Glomerular endothelial cell (primary cell): ENCODE results near the gene ZNF583. TPM values are rescaled to one million over a fixed set of nuclear protein-coding genes. Genes with fewer than 3 reads are reported as not detected.

Source experiments
- DNase-seq: peaks from one replicate; pipeline ENCODE4 v3.0.0-alpha.2; 2011; ENCODE audit warnings: low read depth, low spot score; ENCODE audit errors: extremely low read depth
- total RNA-seq: library from RNA; depleted of rRNA; stranded (reverse); fragments of >200 nt; gene quantifications from 2 replicates; pipeline ENCODE4 v1.2.3, GENCODE V29; 2015

The ZNF583 gene
- 1.9 and 6.4 TPM in 2 replicates for total RNA-seq

DNA sequence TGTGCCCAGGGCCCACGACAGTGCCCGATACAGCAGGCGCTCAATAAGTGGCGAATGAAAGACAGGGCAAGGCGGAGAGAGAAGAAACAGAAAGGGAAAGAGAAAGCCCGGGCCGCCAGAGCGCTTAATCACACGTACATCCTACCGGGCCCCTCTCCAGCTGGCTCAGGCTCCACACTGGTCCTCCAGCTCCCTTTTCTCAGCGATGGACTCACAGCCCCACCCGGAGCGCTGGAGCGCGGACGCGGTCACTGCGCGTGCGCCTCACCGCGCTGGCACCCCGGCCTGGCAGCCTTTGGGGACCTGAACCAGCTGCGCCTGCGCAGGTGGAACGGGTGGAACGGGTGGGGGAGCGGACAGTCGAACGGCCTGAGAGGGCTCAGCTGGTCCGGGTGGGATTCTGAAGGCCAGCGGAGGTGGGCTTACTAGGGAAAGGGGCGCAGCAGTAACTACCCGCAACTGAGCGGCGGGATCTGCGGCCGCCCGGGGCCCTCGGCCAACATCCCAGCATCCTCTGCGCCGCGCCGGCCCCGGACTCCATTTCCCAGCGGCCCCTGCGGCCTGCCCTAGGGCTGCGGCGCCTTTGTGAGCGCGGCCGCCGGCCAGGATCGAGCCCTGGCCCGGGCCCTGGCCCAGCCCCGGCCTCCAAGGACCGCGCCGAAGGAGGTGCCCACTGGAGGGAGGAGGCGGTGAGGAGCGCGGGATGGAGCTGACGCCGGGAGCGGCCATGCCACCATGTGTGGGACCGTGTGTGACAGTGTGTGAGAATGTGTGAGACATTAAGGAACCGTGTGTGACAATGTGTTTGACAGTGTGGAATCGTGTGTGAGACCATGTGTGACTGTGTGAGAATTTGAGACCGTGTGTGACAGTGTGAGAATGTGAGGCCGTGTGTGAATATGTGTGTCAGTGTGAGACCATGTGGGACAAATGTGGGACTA lies at the start of gene ZNF583:
Gene ZNF583 (plus strand): TSS at position 569 of the 941 bp plus-strand sequence. CDS start 2,783 bp downstream, outside the sequence.
- peak; percentile 57 for DNase-seq

- DNase-seq, result no peak
These were observed 48.6 kb upstream of the ZNF583 start for GRCh38 chr19:56355517-56355916.

DNA sequence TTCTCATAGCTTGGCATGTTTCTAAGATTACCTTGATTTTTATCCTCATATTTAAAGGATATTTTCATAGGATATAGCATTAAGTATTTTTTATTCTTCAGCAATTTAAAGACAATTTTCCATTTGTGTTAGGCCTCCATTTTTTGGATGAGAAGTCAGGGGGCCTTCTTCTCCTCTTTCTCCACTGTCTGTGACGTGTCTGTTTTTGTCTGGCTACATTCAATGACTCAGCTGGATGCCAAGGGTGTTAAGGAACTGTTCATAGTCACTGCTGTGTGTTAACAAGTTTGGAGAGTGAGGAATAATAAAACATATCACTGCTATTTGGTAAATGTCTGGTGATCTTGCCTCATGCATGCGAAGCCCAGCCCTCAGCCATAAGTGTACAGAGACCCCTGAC lies 47.2 kb upstream of the ZNF583 start:
- no peak for DNase-seq

- DNase-seq, result no peak
These were observed 43.3 kb upstream of the ZNF583 start for GRCh38 chr19:56360841-56361240.

DNA sequence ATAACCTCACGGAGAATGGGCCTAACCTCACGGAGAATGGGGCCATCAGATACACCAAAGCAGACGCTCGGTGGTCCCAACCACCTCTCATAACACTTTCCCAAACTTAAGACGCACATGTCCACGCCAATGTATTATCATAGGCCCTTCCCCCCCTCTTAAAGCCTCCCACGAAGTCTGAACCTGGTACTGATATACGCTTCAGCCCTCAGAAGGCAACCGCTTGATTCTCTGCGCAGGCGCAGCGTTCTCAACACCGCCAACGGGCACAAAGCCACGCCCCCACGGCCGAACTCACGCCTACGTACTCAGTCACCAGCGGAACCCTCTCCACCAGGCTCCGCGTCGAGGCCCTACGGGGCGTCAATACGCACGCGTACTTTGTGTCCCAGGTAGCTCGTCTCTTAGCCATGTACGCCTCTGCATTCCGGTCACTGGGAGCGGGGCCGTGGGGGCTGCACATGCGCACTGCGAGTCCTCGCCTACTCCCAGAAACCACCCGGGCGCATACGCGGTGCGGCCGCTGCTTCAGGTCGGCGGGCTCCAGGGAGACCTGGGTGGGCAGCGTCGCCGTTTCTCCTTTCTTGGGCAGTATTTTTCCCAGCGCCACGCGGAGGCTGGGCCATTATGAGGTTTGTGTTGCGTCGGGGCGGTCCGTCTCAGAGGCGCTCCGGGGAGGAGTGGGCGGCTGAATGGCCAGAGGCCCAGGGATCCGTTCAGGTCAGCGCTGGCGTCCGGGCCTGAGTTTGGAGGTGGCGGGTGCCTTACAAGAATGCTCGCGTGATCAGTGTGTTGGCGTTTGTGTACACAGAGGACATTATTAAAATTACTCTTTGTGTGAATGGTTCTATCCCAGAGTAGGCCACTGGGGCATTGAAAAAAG lies 36.1 kb upstream of the ZNF583 start:
- peak; percentile 78 for DNase-seq

DNA sequence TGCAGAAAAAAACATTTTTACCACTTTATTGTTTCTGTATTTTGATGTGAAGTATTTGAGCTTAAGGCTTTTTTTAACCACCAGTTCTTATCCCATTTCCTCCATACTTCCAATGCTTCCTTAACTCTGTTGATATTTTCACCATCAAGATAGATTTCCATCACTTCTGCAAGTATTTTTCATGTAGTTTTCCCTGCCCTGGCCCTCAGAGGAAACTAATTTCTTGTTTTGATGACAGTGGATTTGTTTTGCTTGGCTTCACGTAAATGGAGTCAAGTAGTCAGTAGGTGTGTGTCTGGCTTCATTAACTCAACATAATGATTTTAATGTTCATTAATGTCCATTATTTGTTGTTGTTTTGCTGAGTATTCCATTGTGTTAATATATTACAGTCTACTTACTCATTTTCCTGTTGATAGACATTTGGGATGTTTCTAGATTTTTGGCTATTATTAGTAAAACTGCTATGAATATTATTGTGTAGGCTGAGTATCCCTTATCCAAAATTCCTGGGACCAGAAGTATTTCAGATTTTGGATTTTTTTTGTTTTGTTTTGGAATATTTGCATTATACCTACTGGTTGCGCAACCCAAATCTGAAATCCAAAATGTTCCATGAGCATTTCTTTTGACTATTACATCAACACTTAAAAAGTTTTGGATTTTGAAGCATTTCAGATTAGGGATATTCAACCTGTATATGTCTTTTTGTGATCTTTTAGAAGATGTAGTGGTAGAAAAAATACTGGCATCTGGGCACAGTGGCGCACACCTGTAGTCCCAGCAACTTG lies 34.1 kb upstream of the ZNF583 start:
- no peak for DNase-seq

- DNase-seq, result no peak
These were observed 31.9 kb upstream of the ZNF583 start for GRCh38 chr19:56372281-56372680.

DNA sequence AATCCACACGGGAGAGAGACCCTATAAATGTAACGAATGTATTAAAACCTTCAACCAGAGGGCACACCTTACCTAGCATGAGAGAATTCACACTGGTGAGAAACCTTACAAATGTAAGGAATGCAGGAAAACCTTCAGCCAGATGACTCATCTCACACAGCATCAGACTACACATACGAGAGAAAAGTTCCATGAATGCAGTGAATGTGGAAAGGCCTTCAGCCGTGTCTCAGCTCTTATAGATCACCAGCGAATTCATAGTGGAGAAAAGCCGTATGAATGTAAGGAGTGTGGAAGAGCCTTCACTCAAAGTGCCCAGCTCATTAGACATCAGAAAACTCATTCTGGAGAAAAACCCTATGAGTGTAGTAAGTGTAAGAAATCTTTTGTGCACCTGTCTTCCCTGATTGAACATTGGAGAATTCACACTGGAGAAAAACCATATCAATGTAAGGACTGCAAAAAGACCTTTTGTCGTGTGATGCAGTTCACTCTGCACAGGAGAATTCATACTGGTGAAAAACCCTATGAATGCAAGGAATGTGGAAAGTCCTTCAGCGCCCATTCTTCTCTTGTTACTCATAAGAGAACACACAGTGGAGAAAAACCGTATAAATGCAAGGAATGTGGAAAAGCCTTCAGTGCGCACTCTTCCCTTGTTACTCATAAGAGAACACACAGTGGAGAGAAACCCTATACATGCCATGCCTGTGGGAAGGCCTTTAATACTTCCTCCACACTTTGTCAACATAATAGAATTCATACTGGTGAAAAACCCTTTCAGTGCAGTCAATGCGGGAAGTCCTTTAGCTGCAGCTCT lies 26.8 kb upstream of the ZNF583 start:
- no peak for DNase-seq

DNA sequence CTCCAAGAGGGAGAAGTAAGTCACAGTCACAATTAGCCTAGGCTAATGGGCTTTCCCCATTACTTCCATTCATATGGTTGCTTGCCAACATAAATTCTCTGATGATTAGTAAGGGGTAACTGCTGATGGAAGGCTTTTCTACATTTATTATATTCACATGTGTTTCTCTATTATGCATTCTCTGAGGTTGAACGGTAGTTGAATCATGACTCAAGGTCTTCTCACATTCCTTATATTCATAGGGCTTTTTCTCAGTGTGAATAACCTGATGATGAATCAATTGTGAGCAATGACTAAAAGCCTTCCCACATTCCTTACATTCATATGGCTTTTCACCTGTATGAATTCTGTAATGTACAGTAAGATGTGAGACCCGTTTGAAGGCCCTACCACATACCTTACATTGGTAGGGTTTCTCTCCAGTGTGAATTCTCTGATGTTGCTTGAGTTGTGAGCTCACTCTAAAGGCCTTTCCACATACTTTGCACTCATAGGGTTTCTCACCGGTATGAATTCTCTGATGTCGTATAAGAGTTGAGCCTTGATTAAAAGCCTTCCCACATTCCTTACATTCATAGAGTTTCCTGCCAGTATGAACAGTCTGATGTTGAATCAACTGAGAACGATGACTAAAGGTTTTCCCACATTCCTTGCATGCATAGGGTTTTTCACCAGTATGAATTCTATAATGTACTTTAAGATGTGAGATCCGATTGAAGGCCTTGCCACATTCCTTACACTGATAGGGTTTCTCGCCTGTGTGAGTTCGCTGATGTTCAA lies 20.1 kb upstream of the ZNF583 start:
- DNase-seq, result no peak

- peak; percentile 66 for DNase-seq
These were observed 10.8 kb upstream of the ZNF583 start, which contains the start of gene ZNF582 for GRCh38 chr19:56393119-56394012. ZNF582 (minus strand) TSS chr19:56393534; CDS start chr19:56391752, 1,782 bp downstream.

DNA sequence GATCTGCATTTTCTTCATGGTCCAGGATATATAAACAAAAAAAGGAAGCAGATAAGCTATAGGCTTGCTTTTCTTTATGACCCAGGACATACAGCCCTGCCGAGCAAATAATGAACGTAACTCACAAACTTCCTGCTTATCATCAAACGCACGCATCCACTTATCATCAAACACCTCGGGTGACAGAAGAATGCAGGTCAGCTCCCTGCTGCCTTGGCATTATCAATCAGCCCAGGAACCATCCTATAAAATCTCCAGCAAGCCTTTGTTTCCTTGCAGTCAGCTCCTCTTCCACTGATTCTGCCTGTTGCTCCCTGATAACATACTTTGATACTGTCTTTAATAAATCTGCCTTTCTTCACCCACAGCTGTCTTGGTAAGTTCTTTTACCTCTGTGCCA lies 5.3 kb upstream of the ZNF583 start:
- DNase-seq, result no peak

GRCh38 chr19:56400485-56400884 lies 3.6 kb upstream of the ZNF583 start:
- DNase-seq, result no peak

GRCh38 chr19:56403261-56403660 lies 871 bp upstream of the ZNF583 start:
- no peak for DNase-seq

GRCh38 chr19:56404705-56405056 lies 549 bp downstream of the ZNF583 start:
- no peak for DNase-seq

GRCh38 chr19:56405062-56405461 lies 930 bp downstream of the ZNF583 start:
- no peak for DNase-seq

- no peak for DNase-seq
These were observed 19.3 kb downstream of the ZNF583 start for GRCh38 chr19:56423276-56423984.

DNA sequence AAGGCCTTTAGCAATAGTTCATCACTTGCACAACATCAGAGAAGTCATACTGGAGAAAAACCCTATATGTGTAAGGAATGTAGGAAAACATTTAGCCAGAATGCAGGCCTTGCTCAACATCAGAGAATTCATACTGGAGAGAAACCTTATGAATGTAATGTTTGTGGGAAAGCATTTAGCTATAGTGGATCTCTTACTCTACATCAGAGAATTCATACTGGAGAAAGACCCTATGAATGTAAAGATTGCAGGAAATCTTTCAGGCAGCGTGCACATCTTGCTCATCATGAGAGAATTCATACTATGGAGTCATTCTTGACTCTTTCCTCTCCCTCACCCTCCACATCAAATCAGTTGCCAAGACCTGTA lies 19.8 kb downstream of the ZNF583 start:
- no peak for DNase-seq
